Thyroid gland (tissue), 4 donors: ENCODE data around the gene ALDH1A1.

Experiments
- CTCF ChIP-seq, 6 experiments: fragments of 200-600 bp in 3 of 6; fragments of 450-650 bp in 3 of 6; sonication (generic) in 3 of 6; IDR thresholded peaks; one replicate each; pipeline ENCODE4 v1.5.1; 2016 to 2019; ENCODE audit warnings: antibody characterized with exemption in 6 of 6, mild to moderate bottlenecking in 2 of 6, inconsistent platforms in 1 of 6, moderate library complexity in 1 of 6
- POLR2A ChIP-seq, 2 donors: fragments of 450-650 bp; IDR thresholded peaks; one replicate each; pipeline ENCODE4 v1.6.1; 2017; ENCODE audit warnings: antibody characterized with exemption in 2 of 2, mild to moderate bottlenecking in 2 of 2, moderate library complexity in 1 of 2

- no peak for TF ChIP-seq CTCF (IDR thresholded peaks at IDR 0.05)
- TF ChIP-seq POLR2A (IDR thresholded peaks at IDR 0.05), result peak in 1 of 2 donors; percentile 6
Measured at GRCh38 chr9:72954431-72955125, 1.7 kb upstream of the ALDH1A1 start.
